ENCODE measurements around the gene GPR158. TPM values are rescaled to one million over a fixed set of nuclear protein-coding genes. Genes with fewer than 3 reads are reported as not detected.

The GPR158 gene
- total RNA-seq, 1 experiment from 2014 or later = 2.9 TPM

DNA sequence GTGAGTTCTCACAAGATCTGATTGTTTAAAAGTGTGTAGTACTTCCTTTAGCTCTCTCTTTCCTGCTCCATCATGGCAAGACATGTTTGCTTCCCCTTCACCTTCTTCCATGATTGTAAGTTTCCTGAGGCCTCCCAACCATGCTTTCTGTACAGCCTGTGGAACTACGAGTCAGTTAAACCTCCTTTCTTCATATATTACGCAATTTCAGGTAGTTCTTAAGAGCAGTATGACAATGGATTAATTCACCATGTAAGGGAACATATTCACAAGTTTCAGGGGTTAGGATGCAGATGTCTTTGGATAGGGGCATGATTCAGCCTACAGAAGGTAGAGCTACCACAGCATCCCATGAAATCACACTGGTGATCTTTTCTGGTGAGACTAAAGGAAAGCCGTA, 174.7 kb downstream of the GPR158 start:
- Histone ChIP-seq H3K9me3 (ENCODE audit: control insufficient read depth in 1 of 2, insufficient read depth in 1 of 2, low read depth in 1 of 2, low read length in 2 of 2) (no peaks in the 10 kb centered on the region), H4K20me1 (ENCODE audit: insufficient read depth) (no peaks in the 10 kb centered on the region), H3K4me2 (ENCODE audit: low read length) (no peak overlapping the region), H3K36me3 (ENCODE audit: control insufficient read depth in 1 of 2, insufficient read depth in 2 of 2, low read length in 2 of 2) (no peaks in the 10 kb centered on the region), H3K27ac (ENCODE audit: low read depth, low read length) (no peak overlapping the region), H3K79me2 (ENCODE audit: insufficient read depth, low read length) (no peaks in the 10 kb centered on the region), H3K4me3 (replicated peaks in 1 of 2; ENCODE audit: low read depth in 1 of 2, low read length in 2 of 2) (no peak overlapping the region), H3K9me2 (ENCODE audit: insufficient read depth) (no peaks in the 10 kb centered on the region), H3K4me1 (ENCODE audit: control insufficient read depth in 1 of 2, insufficient read depth in 2 of 2, low read length in 2 of 2) (no peaks in the 10 kb centered on the region), H3K9ac (ENCODE audit: low read length) (no peak overlapping the region), H2AFZ (ENCODE audit: low read depth, low read length, poor library complexity, severe bottlenecking) (no peak overlapping the region), H3K27me3 (ENCODE audit: insufficient read depth, low read length) (no peaks in the 10 kb centered on the region)
- DNase-seq (ENCODE audit: low read depth, low spot score) (no peak), ATAC-seq (no peak)
- no TSS peak for BruUV-seq (replicated peaks)
- intact Hi-C loops (cut with micrococcal nuclease) = no loop called here
- ChIA-PET RAD21 (ENCODE audit: low non-redundant PET in 1 of 2, low total read pairs in 2 of 2, uncharacterized antibody in 2 of 2, unreplicated experiment in 2 of 2) (no interaction called here), POLR2A (no interaction called here), CTCF (no interaction called here)
- TF ChIP-seq, protein P1, sequence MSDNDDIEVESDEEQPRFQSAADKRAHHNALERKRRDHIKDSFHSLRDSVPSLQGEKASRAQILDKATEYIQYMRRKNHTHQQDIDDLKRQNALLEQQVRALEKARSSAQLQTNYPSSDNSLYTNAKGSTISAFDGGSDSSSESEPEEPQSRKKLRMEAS (IDR thresholded peaks at IDR 0.05) = no peak
- TF ChIP-seq FOSL1 (IDR thresholded peaks at IDR 0.05; ENCODE audit: low read depth) = no peak
- TF ChIP-seq EZH2phosphoT487 (IDR thresholded peaks at IDR 0.05; ENCODE audit: borderline replicate concordance) = no peak
- no peak for TF ChIP-seq CEBPB (IDR thresholded peaks at IDR 0.05; ENCODE audit: low read depth)
- TF ChIP-seq EZH2 (IDR thresholded peaks at IDR 0.05) = no peak
- TF ChIP-seq, protein P2, sequence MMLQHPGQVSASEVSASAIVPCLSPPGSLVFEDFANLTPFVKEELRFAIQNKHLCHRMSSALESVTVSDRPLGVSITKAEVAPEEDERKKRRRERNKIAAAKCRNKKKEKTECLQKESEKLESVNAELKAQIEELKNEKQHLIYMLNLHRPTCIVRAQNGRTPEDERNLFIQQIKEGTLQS (IDR thresholded peaks at IDR 0.05) = no peak
- no peak for TF ChIP-seq SP1 (IDR thresholded peaks at IDR 0.05; ENCODE audit: low read depth)
- TF ChIP-seq, protein P3, sequence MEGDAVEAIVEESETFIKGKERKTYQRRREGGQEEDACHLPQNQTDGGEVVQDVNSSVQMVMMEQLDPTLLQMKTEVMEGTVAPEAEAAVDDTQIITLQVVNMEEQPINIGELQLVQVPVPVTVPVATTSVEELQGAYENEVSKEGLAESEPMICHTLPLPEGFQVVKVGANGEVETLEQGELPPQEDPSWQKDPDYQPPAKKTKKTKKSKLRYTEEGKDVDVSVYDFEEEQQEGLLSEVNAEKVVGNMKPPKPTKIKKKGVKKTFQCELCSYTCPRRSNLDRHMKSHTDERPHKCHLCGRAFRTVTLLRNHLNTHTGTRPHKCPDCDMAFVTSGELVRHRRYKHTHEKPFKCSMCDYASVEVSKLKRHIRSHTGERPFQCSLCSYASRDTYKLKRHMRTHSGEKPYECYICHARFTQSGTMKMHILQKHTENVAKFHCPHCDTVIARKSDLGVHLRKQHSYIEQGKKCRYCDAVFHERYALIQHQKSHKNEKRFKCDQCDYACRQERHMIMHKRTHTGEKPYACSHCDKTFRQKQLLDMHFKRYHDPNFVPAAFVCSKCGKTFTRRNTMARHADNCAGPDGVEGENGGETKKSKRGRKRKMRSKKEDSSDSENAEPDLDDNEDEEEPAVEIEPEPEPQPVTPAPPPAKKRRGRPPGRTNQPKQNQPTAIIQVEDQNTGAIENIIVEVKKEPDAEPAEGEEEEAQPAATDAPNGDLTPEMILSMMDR (IDR thresholded peaks at IDR 0.05 in 2 of 3, conservative IDR thresholded peaks at IDR 0.05 in 1 of 3; ENCODE audit: borderline replicate concordance in 1 of 3, insufficient read depth in 1 of 3, low read depth in 2 of 3, low read length in 2 of 3) = no peak
- TF ChIP-seq SIN3A (IDR thresholded peaks at IDR 0.05; ENCODE audit: low read depth) = no peak
- TF ChIP-seq, protein P4, sequence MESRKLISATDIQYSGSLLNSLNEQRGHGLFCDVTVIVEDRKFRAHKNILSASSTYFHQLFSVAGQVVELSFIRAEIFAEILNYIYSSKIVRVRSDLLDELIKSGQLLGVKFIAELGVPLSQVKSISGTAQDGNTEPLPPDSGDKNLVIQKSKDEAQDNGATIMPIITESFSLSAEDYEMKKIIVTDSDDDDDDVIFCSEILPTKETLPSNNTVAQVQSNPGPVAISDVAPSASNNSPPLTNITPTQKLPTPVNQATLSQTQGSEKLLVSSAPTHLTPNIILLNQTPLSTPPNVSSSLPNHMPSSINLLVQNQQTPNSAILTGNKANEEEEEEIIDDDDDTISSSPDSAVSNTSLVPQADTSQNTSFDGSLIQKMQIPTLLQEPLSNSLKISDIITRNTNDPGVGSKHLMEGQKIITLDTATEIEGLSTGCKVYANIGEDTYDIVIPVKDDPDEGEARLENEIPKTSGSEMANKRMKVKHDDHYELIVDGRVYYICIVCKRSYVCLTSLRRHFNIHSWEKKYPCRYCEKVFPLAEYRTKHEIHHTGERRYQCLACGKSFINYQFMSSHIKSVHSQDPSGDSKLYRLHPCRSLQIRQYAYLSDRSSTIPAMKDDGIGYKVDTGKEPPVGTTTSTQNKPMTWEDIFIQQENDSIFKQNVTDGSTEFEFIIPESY (IDR thresholded peaks at IDR 0.05; ENCODE audit: extremely low read depth, insufficient replicate concordance, low read length) = no peak
- no peak for TF ChIP-seq ZNF274 (IDR thresholded peaks at IDR 0.05; ENCODE audit: low read depth, low read length)
- no peak for TF ChIP-seq ZFX (IDR thresholded peaks at IDR 0.05)
- TF ChIP-seq YY1 (IDR thresholded peaks at IDR 0.05; ENCODE audit: extremely low read depth, insufficient replicate concordance, low read depth, low read length) = no peak
- no peak for TF ChIP-seq SRF (IDR thresholded peaks at IDR 0.05; ENCODE audit: low read depth)
- TF ChIP-seq RAD21 (IDR thresholded peaks at IDR 0.05; ENCODE audit: low read depth) = no peak
- no peak for TF ChIP-seq JUND (IDR thresholded peaks at IDR 0.05)
- no peak for TF ChIP-seq TCF7L2 (IDR thresholded peaks at IDR 0.05; ENCODE audit: borderline replicate concordance, extremely low read depth, insufficient read depth, insufficient read length)
- TF ChIP-seq, protein P5, sequence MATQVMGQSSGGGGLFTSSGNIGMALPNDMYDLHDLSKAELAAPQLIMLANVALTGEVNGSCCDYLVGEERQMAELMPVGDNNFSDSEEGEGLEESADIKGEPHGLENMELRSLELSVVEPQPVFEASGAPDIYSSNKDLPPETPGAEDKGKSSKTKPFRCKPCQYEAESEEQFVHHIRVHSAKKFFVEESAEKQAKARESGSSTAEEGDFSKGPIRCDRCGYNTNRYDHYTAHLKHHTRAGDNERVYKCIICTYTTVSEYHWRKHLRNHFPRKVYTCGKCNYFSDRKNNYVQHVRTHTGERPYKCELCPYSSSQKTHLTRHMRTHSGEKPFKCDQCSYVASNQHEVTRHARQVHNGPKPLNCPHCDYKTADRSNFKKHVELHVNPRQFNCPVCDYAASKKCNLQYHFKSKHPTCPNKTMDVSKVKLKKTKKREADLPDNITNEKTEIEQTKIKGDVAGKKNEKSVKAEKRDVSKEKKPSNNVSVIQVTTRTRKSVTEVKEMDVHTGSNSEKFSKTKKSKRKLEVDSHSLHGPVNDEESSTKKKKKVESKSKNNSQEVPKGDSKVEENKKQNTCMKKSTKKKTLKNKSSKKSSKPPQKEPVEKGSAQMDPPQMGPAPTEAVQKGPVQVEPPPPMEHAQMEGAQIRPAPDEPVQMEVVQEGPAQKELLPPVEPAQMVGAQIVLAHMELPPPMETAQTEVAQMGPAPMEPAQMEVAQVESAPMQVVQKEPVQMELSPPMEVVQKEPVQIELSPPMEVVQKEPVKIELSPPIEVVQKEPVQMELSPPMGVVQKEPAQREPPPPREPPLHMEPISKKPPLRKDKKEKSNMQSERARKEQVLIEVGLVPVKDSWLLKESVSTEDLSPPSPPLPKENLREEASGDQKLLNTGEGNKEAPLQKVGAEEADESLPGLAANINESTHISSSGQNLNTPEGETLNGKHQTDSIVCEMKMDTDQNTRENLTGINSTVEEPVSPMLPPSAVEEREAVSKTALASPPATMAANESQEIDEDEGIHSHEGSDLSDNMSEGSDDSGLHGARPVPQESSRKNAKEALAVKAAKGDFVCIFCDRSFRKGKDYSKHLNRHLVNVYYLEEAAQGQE (IDR thresholded peaks at IDR 0.05; ENCODE audit: low read depth) = no peak
- TF ChIP-seq CBX3 (IDR thresholded peaks at IDR 0.05; ENCODE audit: low read depth) = no peak
- TF ChIP-seq EGR1 (IDR thresholded peaks at IDR 0.05; ENCODE audit: low read depth) = no peak
